Measurements from ENCODE around the gene CAMTA1.

The CAMTA1 gene

GRCh38 chr1:7442036-7442435 is 656.8 kb downstream of the CAMTA1 start:
- Histone ChIP-seq H4K20me1 (ENCODE audit: insufficient read depth, low read length) (peaks cover 9% of the 10 kb centered on the region), H3K9ac (ENCODE audit: low read depth, low read length) (no peak overlapping the region), H3K4me3 (ENCODE audit: low read depth in 1 of 2, low read length in 2 of 2) (no peak overlapping the region), H2AFZ (ENCODE audit: low read depth, low read length) (no peak overlapping the region), H3K79me2 (ENCODE audit: insufficient read depth, low read length) (no peaks in the 10 kb centered on the region), H3K9me3 (ENCODE audit: insufficient read depth, low read length, severe bottlenecking) (no peaks in the 10 kb centered on the region), H3K4me1 (ENCODE audit: insufficient read depth, low read length) (no peaks in the 10 kb centered on the region), H3K4me2 (ENCODE audit: insufficient read depth, low read length) (no peak overlapping the region), H3K27ac (ENCODE audit: low read length) (no peak overlapping the region), H3K27me3 (ENCODE audit: insufficient read depth, low read length, poor library complexity) (no peaks in the 10 kb centered on the region), H3K36me3 (ENCODE audit: insufficient read depth, low read length) (no peaks in the 10 kb centered on the region)
- TF ChIP-seq CTCF (IDR thresholded peaks at IDR 0.05; ENCODE audit: borderline replicate concordance, extremely low read depth, low read length, poor library complexity, severe bottlenecking) = no peak
- no peak for TF ChIP-seq EZH2 (IDR thresholded peaks at IDR 0.05; ENCODE audit: borderline replicate concordance, low read depth, low read length, severe bottlenecking)
- ATAC-seq (ENCODE audit: insufficient read depth, low read depth) = no peak
- DNase-seq = no peak

- Histone ChIP-seq H3K36me3 (ENCODE audit: insufficient read depth, low read length) (no peaks in the 10 kb centered on the region), H3K27ac (ENCODE audit: low read length) (no peak overlapping the region), H3K4me1 (ENCODE audit: insufficient read depth, low read length) (no peaks in the 10 kb centered on the region), H2AFZ (ENCODE audit: low read depth, low read length) (no peak overlapping the region), H4K20me1 (ENCODE audit: insufficient read depth, low read length) (peaks cover 9% of the 10 kb centered on the region), H3K4me3 (ENCODE audit: low read depth in 1 of 2, low read length in 2 of 2) (no peak overlapping the region), H3K27me3 (ENCODE audit: insufficient read depth, low read length, poor library complexity) (no peaks in the 10 kb centered on the region), H3K9ac (ENCODE audit: low read depth, low read length) (no peak overlapping the region), H3K79me2 (ENCODE audit: insufficient read depth, low read length) (no peaks in the 10 kb centered on the region), H3K9me3 (ENCODE audit: insufficient read depth, low read length, severe bottlenecking) (no peaks in the 10 kb centered on the region), H3K4me2 (ENCODE audit: insufficient read depth, low read length) (no peak overlapping the region)
- TF ChIP-seq CTCF (IDR thresholded peaks at IDR 0.05; ENCODE audit: borderline replicate concordance, extremely low read depth, low read length, poor library complexity, severe bottlenecking) = no peak
- ATAC-seq (ENCODE audit: insufficient read depth, low read depth) (no peak), DNase-seq (no peak)
Observed at GRCh38 chr1:7442918-7443317, 657.7 kb downstream of the CAMTA1 start.

GRCh38 chr1:7444363-7444762 is 659.1 kb downstream of the CAMTA1 start:
- H3K27ac ChIP-seq (ENCODE audit: low read length) = no peak overlapping the region
- no peaks in the 10 kb centered on the region for H3K9me3 ChIP-seq (ENCODE audit: insufficient read depth, low read length, severe bottlenecking)
- H3K4me2 ChIP-seq (ENCODE audit: insufficient read depth, low read length) = no peak overlapping the region
- peaks cover 4% of the 10 kb centered on the region for H4K20me1 ChIP-seq (ENCODE audit: insufficient read depth, low read length)
- H3K9ac ChIP-seq (ENCODE audit: low read depth, low read length) = no peak overlapping the region
- H3K79me2 ChIP-seq (ENCODE audit: insufficient read depth, low read length) = no peaks in the 10 kb centered on the region
- TF ChIP-seq CTCF (IDR thresholded peaks at IDR 0.05; ENCODE audit: borderline replicate concordance, extremely low read depth, low read length, poor library complexity, severe bottlenecking) (no peak), EZH2 (IDR thresholded peaks at IDR 0.05; ENCODE audit: borderline replicate concordance, low read depth, low read length, severe bottlenecking) (no peak)
- no peak for DNase-seq
- no peak overlapping the region for H2AFZ ChIP-seq (ENCODE audit: low read depth, low read length)
- ATAC-seq (ENCODE audit: insufficient read depth, low read depth) = no peak
- no peaks in the 10 kb centered on the region for H3K36me3 ChIP-seq (ENCODE audit: insufficient read depth, low read length)
- no peaks in the 10 kb centered on the region for H3K27me3 ChIP-seq (ENCODE audit: insufficient read depth, low read length, poor library complexity)
- no peak overlapping the region for H3K4me3 ChIP-seq (ENCODE audit: low read depth in 1 of 2, low read length in 2 of 2)
- no peaks in the 10 kb centered on the region for H3K4me1 ChIP-seq (ENCODE audit: insufficient read depth, low read length)

GRCh38 chr1:7447093-7447492 is 661.8 kb downstream of the CAMTA1 start:
- H4K20me1 ChIP-seq (ENCODE audit: insufficient read depth, low read length) = peaks cover 9% of the 10 kb centered on the region
- no peak overlapping the region for H3K4me2 ChIP-seq (ENCODE audit: insufficient read depth, low read length)
- no peak for DNase-seq
- TF ChIP-seq EZH2 (IDR thresholded peaks at IDR 0.05; ENCODE audit: borderline replicate concordance, low read depth, low read length, severe bottlenecking) (no peak), CTCF (IDR thresholded peaks at IDR 0.05; ENCODE audit: borderline replicate concordance, extremely low read depth, low read length, poor library complexity, severe bottlenecking) (no peak)
- H3K79me2 ChIP-seq (ENCODE audit: insufficient read depth, low read length) = no peaks in the 10 kb centered on the region
- H3K9ac ChIP-seq (ENCODE audit: low read depth, low read length) = no peak overlapping the region
- H3K36me3 ChIP-seq (ENCODE audit: insufficient read depth, low read length) = no peaks in the 10 kb centered on the region
- no peak for ATAC-seq (ENCODE audit: insufficient read depth, low read depth)
- no peak overlapping the region for H2AFZ ChIP-seq (ENCODE audit: low read depth, low read length)
- H3K27ac ChIP-seq (ENCODE audit: low read length) = no peak overlapping the region
- H3K27me3 ChIP-seq (ENCODE audit: insufficient read depth, low read length, poor library complexity) = no peaks in the 10 kb centered on the region
- H3K4me3 ChIP-seq (ENCODE audit: low read depth in 1 of 2, low read length in 2 of 2) = no peak overlapping the region
- no peaks in the 10 kb centered on the region for H3K9me3 ChIP-seq (ENCODE audit: insufficient read depth, low read length, severe bottlenecking)
- H3K4me1 ChIP-seq (ENCODE audit: insufficient read depth, low read length) = no peaks in the 10 kb centered on the region

Measured in DND-41 (cell line).